GM18511 (cell line): ENCODE measurements around the gene ALX4.

Experiments
- ATAC-seq: cut with Tn5 transposase; IDR thresholded peaks from one replicate; pipeline ENCODE4 v1.9.1; 2021; ENCODE audit warnings: mild to moderate bottlenecking, moderate library complexity; ENCODE audit not compliant: unreplicated experiment

ALX4 gene

GRCh38 chr11:44268614-44269080 lies 41.3 kb downstream of the ALX4 start:
- ATAC-seq: no peak

GRCh38 chr11:44267750-44268613 lies 42.0 kb downstream of the ALX4 start:
- ATAC-seq: no peak

- no peak for ATAC-seq
These were observed 42.8 kb downstream of the ALX4 start for GRCh38 chr11:44267006-44267749.

- no peak for ATAC-seq
These were observed 43.7 kb downstream of the ALX4 start for GRCh38 chr11:44266056-44266780.

- ATAC-seq: no peak
These were observed 45.2 kb downstream of the ALX4 start for GRCh38 chr11:44264761-44265160.

GRCh38 chr11:44264438-44264749 lies 45.5 kb downstream of the ALX4 start:
- ATAC-seq: no peak

GRCh38 chr11:44263738-44264437 lies 46.1 kb downstream of the ALX4 start:
- no peak for ATAC-seq

- no peak for ATAC-seq
These were observed 47.9 kb downstream of the ALX4 start for GRCh38 chr11:44261800-44262591.

GRCh38 chr11:44260081-44260480 lies 49.9 kb downstream of the ALX4 start:
- ATAC-seq: no peak

- no peak for ATAC-seq
These were observed 51.0 kb downstream of the ALX4 start for GRCh38 chr11:44258839-44259420.

- no peak for ATAC-seq
These were observed 51.8 kb downstream of the ALX4 start for GRCh38 chr11:44258190-44258489.

- ATAC-seq: no peak
These were observed 52.4 kb downstream of the ALX4 start for GRCh38 chr11:44257338-44258189.

- no peak for ATAC-seq
These were observed 53.2 kb downstream of the ALX4 start for GRCh38 chr11:44256673-44257291.

- no peak for ATAC-seq
These were observed 54.4 kb downstream of the ALX4 start for GRCh38 chr11:44255406-44256071.

- ATAC-seq: no peak
These were observed 56.8 kb downstream of the ALX4 start for GRCh38 chr11:44252999-44253602.

- ATAC-seq: no peak
These were observed 59.5 kb downstream of the ALX4 start for GRCh38 chr11:44250421-44250820.

- no peak for ATAC-seq
These were observed 61.8 kb downstream of the ALX4 start for GRCh38 chr11:44248109-44248508.

- no peak for ATAC-seq
These were observed 62.4 kb downstream of the ALX4 start for GRCh38 chr11:44247508-44247907.
